OCI-LY1 (cell line): ENCODE data around the gene ANKRD33B.

Experiments used
- EZH2 ChIP-seq: fragments of 200-600 bp; sonication (generic), shearing (Covaris generic); IDR thresholded peaks from 2 replicates; pipeline ENCODE4 v1.8.0; 2017; ENCODE audit warnings: borderline replicate concordance, mixed run types, mild to moderate bottlenecking, antibody characterized with exemption, low read length, moderate library complexity, mixed read lengths
- TF ChIP-seq, protein P1 (sequence below): fragments of 200-600 bp; sonication (generic), shearing (Covaris generic); IDR thresholded peaks from 2 replicates; pipeline ENCODE4 v1.5.1; 2017; ENCODE audit warnings: mild to moderate bottlenecking, antibody characterized with exemption, low read length, moderate library complexity, mixed read lengths

GRCh38 chr5:10551782-10552138, 12.1 kb upstream of the ANKRD33B start:
- TF ChIP-seq, protein P1, sequence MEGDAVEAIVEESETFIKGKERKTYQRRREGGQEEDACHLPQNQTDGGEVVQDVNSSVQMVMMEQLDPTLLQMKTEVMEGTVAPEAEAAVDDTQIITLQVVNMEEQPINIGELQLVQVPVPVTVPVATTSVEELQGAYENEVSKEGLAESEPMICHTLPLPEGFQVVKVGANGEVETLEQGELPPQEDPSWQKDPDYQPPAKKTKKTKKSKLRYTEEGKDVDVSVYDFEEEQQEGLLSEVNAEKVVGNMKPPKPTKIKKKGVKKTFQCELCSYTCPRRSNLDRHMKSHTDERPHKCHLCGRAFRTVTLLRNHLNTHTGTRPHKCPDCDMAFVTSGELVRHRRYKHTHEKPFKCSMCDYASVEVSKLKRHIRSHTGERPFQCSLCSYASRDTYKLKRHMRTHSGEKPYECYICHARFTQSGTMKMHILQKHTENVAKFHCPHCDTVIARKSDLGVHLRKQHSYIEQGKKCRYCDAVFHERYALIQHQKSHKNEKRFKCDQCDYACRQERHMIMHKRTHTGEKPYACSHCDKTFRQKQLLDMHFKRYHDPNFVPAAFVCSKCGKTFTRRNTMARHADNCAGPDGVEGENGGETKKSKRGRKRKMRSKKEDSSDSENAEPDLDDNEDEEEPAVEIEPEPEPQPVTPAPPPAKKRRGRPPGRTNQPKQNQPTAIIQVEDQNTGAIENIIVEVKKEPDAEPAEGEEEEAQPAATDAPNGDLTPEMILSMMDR = no peak
- no peak for TF ChIP-seq EZH2
